SK-N-SH (cell line): Measurements from ENCODE around the gene RANBP10. TPM values are rescaled to one million over a fixed set of nuclear protein-coding genes. Genes with fewer than 3 reads are reported as not detected.

Experiments used
- CTCF ChIA-PET: fragments of 300-600, 350-600 bp; formaldehyde crosslinking; extraction: SDS; loops from one replicate; lab custom pipeline; 2021; lab: Yijun Ruan, JAX
- POLR2A ChIA-PET: fragments of 350-600 bp; sonication (Branson Sonifier 250); formaldehyde crosslinking; extraction: SDS; loops from one replicate; lab custom pipeline; 2020; ENCODE audit warnings: antibody characterized with exemption, inconsistent platforms; lab: Yijun Ruan, JAX
- DNase-seq: peaks from one replicate; pipeline ENCODE4 v3.0.0; 2012
- H2AFZ ChIP-seq: fragments of 200-600 bp; sonication (generic); 2 replicates; pipeline ENCODE4 v1.8.1; 2016; ENCODE audit warnings: antibody characterized with exemption, mild to moderate bottlenecking, low read depth
- H3F3A ChIP-seq: fragments of 200-600 bp; sonication (generic); replicated peaks from 2 replicates; pipeline ENCODE3; 2016; ENCODE audit warnings: antibody characterized with exemption, mild to moderate bottlenecking; ENCODE audit not compliant: insufficient read depth
- H3K27ac ChIP-seq, 2 experiments: fragments of 200-500 bp in 1 of 2; fragments of 200-600 bp in 1 of 2; sonication (Bioruptor generic) in 1 of 2; sonication (generic), shearing (Covaris generic) in 1 of 2; 2 replicates each; pipeline versions ENCODE4 v1.5.1 to v1.6.1; 2014 to 2016; ENCODE audit warnings: low read depth in 2 of 2, inconsistent platforms in 1 of 2, low read length in 1 of 2, mild to moderate bottlenecking in 1 of 2, mixed read lengths in 1 of 2
- H3K27me3 ChIP-seq: fragments of 200-600 bp; sonication (generic), shearing (Covaris generic); 2 replicates; pipeline ENCODE4 v1.6.1; 2016; ENCODE audit warnings: mixed run types; ENCODE audit not compliant: insufficient read depth
- H3K36me3 ChIP-seq, 2 experiments: fragments of 200-500 bp in 1 of 2; fragments of 200-600 bp in 1 of 2; sonication (Bioruptor generic) in 1 of 2; sonication (generic) in 1 of 2; replicated peaks in 1 of 2; 2 replicates each; pipeline versions ENCODE3 to v1.5.1; 2014 to 2016; ENCODE audit warnings: low read length in 1 of 2, mild to moderate bottlenecking in 1 of 2; ENCODE audit not compliant: insufficient read depth in 2 of 2, control insufficient read depth in 1 of 2
- H3K4me1 ChIP-seq, 2 experiments: fragments of 200-500 bp in 1 of 2; fragments of 200-600 bp in 1 of 2; sonication (Bioruptor generic) in 1 of 2; sonication (generic), shearing (Covaris generic) in 1 of 2; 2 replicates each; pipeline versions ENCODE4 v1.5.1 to v1.6.1; 2014 to 2016; ENCODE audit warnings: low read depth in 1 of 2, low read length in 1 of 2, mixed run types in 1 of 2; ENCODE audit not compliant: insufficient read depth in 2 of 2, control insufficient read depth in 1 of 2
- H3K4me2 ChIP-seq: fragments of 200-600 bp; sonication (generic), shearing (Covaris generic); 2 replicates; pipeline ENCODE4 v1.6.1; 2017; ENCODE audit warnings: mixed run types
- H3K4me3 ChIP-seq, 2 experiments: fragments of 200-500 bp in 1 of 2; fragments of 200-600 bp in 1 of 2; sonication (Bioruptor generic) in 1 of 2; sonication (generic), shearing (Covaris generic) in 1 of 2; 2 replicates each; pipeline versions ENCODE4 v1.5.1 to v1.8.1; 2014 to 2016; ENCODE audit warnings: low read depth in 2 of 2, inconsistent platforms in 1 of 2, low read length in 1 of 2, mild to moderate bottlenecking in 1 of 2, mixed read lengths in 1 of 2, moderate library complexity in 1 of 2
- H3K79me2 ChIP-seq: fragments of 200-600 bp; sonication (generic); 2 replicates; pipeline ENCODE4 v1.8.1; 2017; ENCODE audit warnings: mild to moderate bottlenecking; ENCODE audit not compliant: insufficient read depth
- H3K9ac ChIP-seq: fragments of 200-600 bp; sonication (generic); 2 replicates; pipeline ENCODE4 v1.6.1; 2017; ENCODE audit warnings: mixed run types
- H3K9me2 ChIP-seq: fragments of 200-600 bp; sonication (generic); 2 replicates; pipeline ENCODE4 v1.6.1; 2017; ENCODE audit warnings: mixed run types
- H3K9me3 ChIP-seq: fragments of 200-600 bp; sonication (generic); 2 replicates; pipeline ENCODE4 v1.6.1; 2017; ENCODE audit warnings: mixed run types, mild to moderate bottlenecking, moderate library complexity
- H4K20me1 ChIP-seq: fragments of 200-600 bp; sonication (generic); 2 replicates; pipeline ENCODE4 v1.6.1; 2017; ENCODE audit warnings: mild to moderate bottlenecking, mixed run types; ENCODE audit not compliant: insufficient read depth
- CHD2 ChIP-seq: fragments of 150-350 bp; IDR thresholded peaks from 2 replicates; pipeline ENCODE4 v1.6.1; 2018; ENCODE audit warnings: low read length; ENCODE audit not compliant: partially characterized antibody
- FOXJ3 ChIP-seq: sonication (generic); formaldehyde crosslinking; IDR thresholded peaks from 2 replicates; pipeline ENCODE4 v1.5.1; 2020; ENCODE audit warnings: mild to moderate bottlenecking, missing genetic modification reagents
- JUND ChIP-seq: IDR thresholded peaks from 2 replicates; pipeline ENCODE4 v1.4.0; 2012
- NFIC ChIP-seq: IDR thresholded peaks from 2 replicates; pipeline ENCODE4 v1.4.0; 2012; ENCODE audit warnings: borderline replicate concordance
- POLR2AphosphoS5 ChIP-seq: IDR thresholded peaks from 2 replicates; pipeline ENCODE4 v1.6.1; 2012; ENCODE audit warnings: low read depth, low read length
- RAD21 ChIP-seq: IDR thresholded peaks from 2 replicates; pipeline ENCODE4 v1.6.1; 2012; ENCODE audit warnings: mild to moderate bottlenecking, low read length
- RCOR1 ChIP-seq: fragments of 150-350 bp; IDR thresholded peaks from 2 replicates; pipeline ENCODE4 v1.6.1; 2017; ENCODE audit warnings: antibody characterized with exemption, low read length
- RFX5 ChIP-seq: IDR thresholded peaks from 2 replicates; pipeline ENCODE4 v1.6.1; 2012; ENCODE audit warnings: mild to moderate bottlenecking, improper control_type of control experiment, low read length
- RXRA ChIP-seq: IDR thresholded peaks from 2 replicates; pipeline ENCODE4 v1.4.0; 2012; ENCODE audit warnings: low read depth, mild to moderate bottlenecking, borderline replicate concordance
- SMC3 ChIP-seq: IDR thresholded peaks from 2 replicates; pipeline ENCODE4 v1.6.1; 2012; ENCODE audit warnings: low read depth, low read length, improper control_type of control experiment
- TCF12 ChIP-seq: IDR thresholded peaks from 2 replicates; pipeline ENCODE4 v1.4.0; 2012
- YY1 ChIP-seq: IDR thresholded peaks from 2 replicates; pipeline ENCODE4 v1.4.0; 2012; ENCODE audit warnings: low read depth, mild to moderate bottlenecking
- WGBS: methylation state at CpG from one replicate; pipeline ENCODE4 v1.1.6; 2017; ENCODE audit warnings: low lambda C conversion rate; 5-methylcytosine and 5-hydroxymethylcytosine counted together
- polyA plus RNA-seq, 3 experiments: library from polyadenylated mRNA; depleted of rRNA; stranded (reverse); fragments of >200 nt; gene quantifications; 2 replicates each; pipeline ENCODE4 v1.2.3, GENCODE V29; 2012
- TF ChIP-seq, protein P1 (sequence below): fragments of 150-350 bp; IDR thresholded peaks from 2 replicates; pipeline ENCODE4 v1.6.1; 2016; ENCODE audit warnings: mild to moderate bottlenecking, low read depth, low read length
- TF ChIP-seq, protein P2 (sequence below): fragments of 150-350 bp; IDR thresholded peaks from 2 replicates; pipeline ENCODE4 v1.6.1; 2017; ENCODE audit warnings: antibody characterized with exemption, low read length, low read depth, borderline replicate concordance
- TF ChIP-seq, protein P3 (sequence below): fragments of 200-600 bp; sonication (generic); IDR thresholded peaks from 2 replicates; pipeline ENCODE4 v1.6.1; 2017; ENCODE audit warnings: antibody characterized with exemption, mild to moderate bottlenecking, moderate library complexity
- TF ChIP-seq, protein P4 (sequence below): IDR thresholded peaks from 2 replicates; pipeline ENCODE4 v1.4.0; 2012; ENCODE audit warnings: low read depth, borderline replicate concordance

The RANBP10 gene
- polyA plus RNA-seq, 1 of the 3 experiments (the other 2 are of a cell fraction), result 12.1 TPM

DNA sequence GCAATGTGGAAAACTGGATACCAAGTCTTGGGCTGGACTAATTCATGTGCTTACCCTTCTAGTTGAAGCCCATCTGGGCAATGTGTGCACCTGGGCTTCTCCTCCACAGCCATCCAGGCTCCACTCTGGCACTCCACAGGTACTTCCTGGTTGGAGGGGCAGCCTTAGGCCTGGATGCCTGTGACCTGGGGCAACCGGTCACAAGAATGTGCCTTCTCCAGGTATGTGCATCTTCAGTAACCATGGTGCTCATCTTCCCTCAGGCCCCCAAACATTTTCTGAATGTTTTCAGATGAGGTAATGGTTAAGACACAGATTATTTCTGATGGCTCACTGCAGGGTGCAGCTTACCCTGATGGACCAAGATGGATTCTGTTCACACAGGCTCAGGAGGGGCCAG is 128.6 kb downstream of the RANBP10 start:
- Histone ChIP-seq H3K4me3 (no peak overlapping the region), H3K27ac (no peak overlapping the region), H3K9me2 (no peaks in the 10 kb centered on the region), H3F3A (no peaks in the 10 kb centered on the region), H3K27me3 (no peaks in the 10 kb centered on the region), H3K9ac (no peak overlapping the region), H3K36me3 (peaks cover 5 to 13% of the 10 kb centered on the region in 2 experiments), H4K20me1 (no peaks in the 10 kb centered on the region), H3K4me2 (no peak overlapping the region), H3K9me3 (no peaks in the 10 kb centered on the region), H3K4me1 (peaks cover 15 to 22% of the 10 kb centered on the region in 2 experiments; a peak in 2 of 4 replicates), H2AFZ (no peak overlapping the region), H3K79me2 (no peaks in the 10 kb centered on the region)
- CTCF ChIA-PET, result interaction anchor here (2.2 kb wide), 1 partner anchor 139 kb away, joined by 11 read pairs; no protein-coding TSS in a partner anchor
- POLR2A ChIA-PET, result no interaction called here
- TF ChIP-seq CHD2 (no peak), RAD21 (no peak), SMC3 (no peak), POLR2AphosphoS5 (no peak), JUND (no peak), NFIC (no peak), RCOR1 (no peak), RFX5 (no peak), RXRA (no peak), TCF12 (no peak), YY1 (no peak), FOXJ3 (CRISPR knock-in tag) (no peak)
- TF ChIP-seq, protein P1, sequence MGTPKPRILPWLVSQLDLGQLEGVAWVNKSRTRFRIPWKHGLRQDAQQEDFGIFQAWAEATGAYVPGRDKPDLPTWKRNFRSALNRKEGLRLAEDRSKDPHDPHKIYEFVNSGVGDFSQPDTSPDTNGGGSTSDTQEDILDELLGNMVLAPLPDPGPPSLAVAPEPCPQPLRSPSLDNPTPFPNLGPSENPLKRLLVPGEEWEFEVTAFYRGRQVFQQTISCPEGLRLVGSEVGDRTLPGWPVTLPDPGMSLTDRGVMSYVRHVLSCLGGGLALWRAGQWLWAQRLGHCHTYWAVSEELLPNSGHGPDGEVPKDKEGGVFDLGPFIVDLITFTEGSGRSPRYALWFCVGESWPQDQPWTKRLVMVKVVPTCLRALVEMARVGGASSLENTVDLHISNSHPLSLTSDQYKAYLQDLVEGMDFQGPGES, result no peak
- TF ChIP-seq, protein P2, sequence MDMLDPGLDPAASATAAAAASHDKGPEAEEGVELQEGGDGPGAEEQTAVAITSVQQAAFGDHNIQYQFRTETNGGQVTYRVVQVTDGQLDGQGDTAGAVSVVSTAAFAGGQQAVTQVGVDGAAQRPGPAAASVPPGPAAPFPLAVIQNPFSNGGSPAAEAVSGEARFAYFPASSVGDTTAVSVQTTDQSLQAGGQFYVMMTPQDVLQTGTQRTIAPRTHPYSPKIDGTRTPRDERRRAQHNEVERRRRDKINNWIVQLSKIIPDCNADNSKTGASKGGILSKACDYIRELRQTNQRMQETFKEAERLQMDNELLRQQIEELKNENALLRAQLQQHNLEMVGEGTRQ, result no peak
- TF ChIP-seq, protein P3, sequence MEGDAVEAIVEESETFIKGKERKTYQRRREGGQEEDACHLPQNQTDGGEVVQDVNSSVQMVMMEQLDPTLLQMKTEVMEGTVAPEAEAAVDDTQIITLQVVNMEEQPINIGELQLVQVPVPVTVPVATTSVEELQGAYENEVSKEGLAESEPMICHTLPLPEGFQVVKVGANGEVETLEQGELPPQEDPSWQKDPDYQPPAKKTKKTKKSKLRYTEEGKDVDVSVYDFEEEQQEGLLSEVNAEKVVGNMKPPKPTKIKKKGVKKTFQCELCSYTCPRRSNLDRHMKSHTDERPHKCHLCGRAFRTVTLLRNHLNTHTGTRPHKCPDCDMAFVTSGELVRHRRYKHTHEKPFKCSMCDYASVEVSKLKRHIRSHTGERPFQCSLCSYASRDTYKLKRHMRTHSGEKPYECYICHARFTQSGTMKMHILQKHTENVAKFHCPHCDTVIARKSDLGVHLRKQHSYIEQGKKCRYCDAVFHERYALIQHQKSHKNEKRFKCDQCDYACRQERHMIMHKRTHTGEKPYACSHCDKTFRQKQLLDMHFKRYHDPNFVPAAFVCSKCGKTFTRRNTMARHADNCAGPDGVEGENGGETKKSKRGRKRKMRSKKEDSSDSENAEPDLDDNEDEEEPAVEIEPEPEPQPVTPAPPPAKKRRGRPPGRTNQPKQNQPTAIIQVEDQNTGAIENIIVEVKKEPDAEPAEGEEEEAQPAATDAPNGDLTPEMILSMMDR, result no peak
- TF ChIP-seq, protein P4, sequence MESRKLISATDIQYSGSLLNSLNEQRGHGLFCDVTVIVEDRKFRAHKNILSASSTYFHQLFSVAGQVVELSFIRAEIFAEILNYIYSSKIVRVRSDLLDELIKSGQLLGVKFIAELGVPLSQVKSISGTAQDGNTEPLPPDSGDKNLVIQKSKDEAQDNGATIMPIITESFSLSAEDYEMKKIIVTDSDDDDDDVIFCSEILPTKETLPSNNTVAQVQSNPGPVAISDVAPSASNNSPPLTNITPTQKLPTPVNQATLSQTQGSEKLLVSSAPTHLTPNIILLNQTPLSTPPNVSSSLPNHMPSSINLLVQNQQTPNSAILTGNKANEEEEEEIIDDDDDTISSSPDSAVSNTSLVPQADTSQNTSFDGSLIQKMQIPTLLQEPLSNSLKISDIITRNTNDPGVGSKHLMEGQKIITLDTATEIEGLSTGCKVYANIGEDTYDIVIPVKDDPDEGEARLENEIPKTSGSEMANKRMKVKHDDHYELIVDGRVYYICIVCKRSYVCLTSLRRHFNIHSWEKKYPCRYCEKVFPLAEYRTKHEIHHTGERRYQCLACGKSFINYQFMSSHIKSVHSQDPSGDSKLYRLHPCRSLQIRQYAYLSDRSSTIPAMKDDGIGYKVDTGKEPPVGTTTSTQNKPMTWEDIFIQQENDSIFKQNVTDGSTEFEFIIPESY, result no peak
- 100% methylated on average over 1 of the region's 1 CpG for WGBS
- DNase-seq, result no peak
